ENCODE data around the gene EHMT1.

EHMT1 gene

DNA sequence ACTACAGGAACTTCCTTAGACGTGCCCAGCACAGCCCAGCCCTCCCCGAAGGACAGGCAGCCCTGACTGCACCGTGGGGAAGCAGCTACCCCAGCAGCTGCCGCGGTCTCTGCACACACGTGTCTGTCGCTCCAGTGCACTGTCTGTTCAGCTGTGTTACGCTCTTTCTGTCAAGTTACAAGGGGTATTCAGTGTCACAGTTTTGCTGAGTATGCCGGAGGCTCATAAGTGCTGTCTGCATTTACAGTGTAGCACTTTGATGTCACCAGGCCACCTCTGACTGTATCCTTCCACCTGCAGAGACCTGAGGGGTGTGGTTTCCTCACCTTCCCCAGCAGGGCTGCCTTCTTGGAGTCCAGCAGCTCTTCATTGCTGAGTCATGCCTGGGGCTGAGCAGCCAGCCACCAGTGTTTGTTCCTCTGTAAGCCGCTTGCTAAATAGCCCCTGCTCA lies 126.8 kb downstream of the EHMT1 start:
- Histone ChIP-seq H3K4me3 (ENCODE audit: insufficient read depth, low read depth, low read length, poor library complexity, severe bottlenecking) (no peak overlapping the region), H3K9me3 (ENCODE audit: control insufficient read depth, low read length) (no peaks in the 10 kb centered on the region), H3K4me1 (ENCODE audit: control insufficient read depth, insufficient read depth, low read length, poor library complexity, severe bottlenecking) (peaks cover 4% of the 10 kb centered on the region), H3K36me3 (ENCODE audit: control insufficient read depth, insufficient read depth, low read length) (peaks cover 34% of the 10 kb centered on the region), H3K27ac (ENCODE audit: insufficient read depth, low read length, poor library complexity, severe bottlenecking) (no peak overlapping the region), H3K27me3 (replicated peaks; ENCODE audit: control insufficient read depth, insufficient read depth, low read length, poor library complexity, severe bottlenecking) (no peaks in the 10 kb centered on the region)
- DNase-seq, result no peak

GRCh38 chr9:137748311-137748710 lies 129.5 kb downstream of the EHMT1 start:
- Histone ChIP-seq H3K27ac (ENCODE audit: insufficient read depth, low read length, poor library complexity, severe bottlenecking) (no peak overlapping the region), H3K4me3 (ENCODE audit: insufficient read depth, low read depth, low read length, poor library complexity, severe bottlenecking) (no peak overlapping the region), H3K36me3 (ENCODE audit: control insufficient read depth, insufficient read depth, low read length) (peaks cover 47% of the 10 kb centered on the region), H3K9me3 (ENCODE audit: control insufficient read depth, low read length) (no peaks in the 10 kb centered on the region), H3K27me3 (replicated peaks; ENCODE audit: control insufficient read depth, insufficient read depth, low read length, poor library complexity, severe bottlenecking) (no peaks in the 10 kb centered on the region), H3K4me1 (ENCODE audit: control insufficient read depth, insufficient read depth, low read length, poor library complexity, severe bottlenecking) (peaks cover 4% of the 10 kb centered on the region)
- DNase-seq, result no peak

DNA sequence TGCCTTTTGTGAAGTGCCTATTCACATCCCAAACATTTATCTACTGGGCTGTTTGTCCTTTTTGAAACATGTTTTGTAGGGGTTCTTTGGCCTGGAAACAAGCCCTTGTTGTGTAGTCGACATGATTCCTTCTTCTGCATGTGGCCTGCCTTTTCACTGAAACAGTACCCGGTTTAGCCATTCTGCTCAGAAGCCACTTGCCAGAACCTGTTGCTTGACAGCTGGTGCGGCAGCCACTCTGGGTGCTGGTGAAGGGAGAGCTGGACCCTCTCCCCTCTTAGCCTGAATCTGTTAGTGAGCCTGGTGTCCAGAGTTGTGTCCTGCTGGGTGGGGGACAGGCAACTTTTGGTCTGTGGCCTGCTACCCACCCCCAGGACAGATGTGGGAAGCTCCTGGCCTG lies 129.9 kb downstream of the EHMT1 start:
- peaks cover 45% of the 10 kb centered on the region for H3K36me3 ChIP-seq (ENCODE audit: control insufficient read depth, insufficient read depth, low read length)

GRCh38 chr9:137749511-137749910 lies 130.7 kb downstream of the EHMT1 start:
- Histone ChIP-seq H3K36me3 (ENCODE audit: control insufficient read depth, insufficient read depth, low read length) (peaks cover 47% of the 10 kb centered on the region), H3K27me3 (replicated peaks; ENCODE audit: control insufficient read depth, insufficient read depth, low read length, poor library complexity, severe bottlenecking) (no peaks in the 10 kb centered on the region), H3K27ac (ENCODE audit: insufficient read depth, low read length, poor library complexity, severe bottlenecking) (no peak overlapping the region), H3K4me3 (ENCODE audit: insufficient read depth, low read depth, low read length, poor library complexity, severe bottlenecking) (no peak overlapping the region), H3K4me1 (ENCODE audit: control insufficient read depth, insufficient read depth, low read length, poor library complexity, severe bottlenecking) (peaks cover 4% of the 10 kb centered on the region), H3K9me3 (ENCODE audit: control insufficient read depth, low read length) (no peaks in the 10 kb centered on the region)
- DNase-seq, result no peak

More for the DNA sequence above, 129.9 kb downstream of the EHMT1 start:
- no peak for DNase-seq
- no peaks in the 10 kb centered on the region for H3K9me3 ChIP-seq (ENCODE audit: control insufficient read depth, low read length)
- H3K27me3 ChIP-seq (replicated peaks; ENCODE audit: control insufficient read depth, insufficient read depth, low read length, poor library complexity, severe bottlenecking), result no peaks in the 10 kb centered on the region
- no peak overlapping the region for H3K27ac ChIP-seq (ENCODE audit: insufficient read depth, low read length, poor library complexity, severe bottlenecking)
- no peak overlapping the region for H3K4me3 ChIP-seq (ENCODE audit: insufficient read depth, low read depth, low read length, poor library complexity, severe bottlenecking)
- peaks cover 4% of the 10 kb centered on the region for H3K4me1 ChIP-seq (ENCODE audit: control insufficient read depth, insufficient read depth, low read length, poor library complexity, severe bottlenecking)

- no peak overlapping the region for H3K27ac ChIP-seq (ENCODE audit: insufficient read depth, low read length, poor library complexity, severe bottlenecking)
- H3K9me3 ChIP-seq (ENCODE audit: control insufficient read depth, low read length), result no peaks in the 10 kb centered on the region
- no peaks in the 10 kb centered on the region for H3K27me3 ChIP-seq (replicated peaks; ENCODE audit: control insufficient read depth, insufficient read depth, low read length, poor library complexity, severe bottlenecking)
- peaks cover 46% of the 10 kb centered on the region for H3K36me3 ChIP-seq (ENCODE audit: control insufficient read depth, insufficient read depth, low read length)
- peaks cover 4% of the 10 kb centered on the region for H3K4me1 ChIP-seq (ENCODE audit: control insufficient read depth, insufficient read depth, low read length, poor library complexity, severe bottlenecking)
- H3K4me3 ChIP-seq (ENCODE audit: insufficient read depth, low read depth, low read length, poor library complexity, severe bottlenecking), result no peak overlapping the region
- DNase-seq, result no peak
These were observed 131.2 kb downstream of the EHMT1 start for GRCh38 chr9:137750007-137750406.

GRCh38 chr9:137750566-137750965 lies 131.8 kb downstream of the EHMT1 start:
- no peak overlapping the region for H3K27ac ChIP-seq (ENCODE audit: insufficient read depth, low read length, poor library complexity, severe bottlenecking)
- peaks cover 51% of the 10 kb centered on the region for H3K36me3 ChIP-seq (ENCODE audit: control insufficient read depth, insufficient read depth, low read length)
- H3K9me3 ChIP-seq (ENCODE audit: control insufficient read depth, low read length), result peaks cover 5% of the 10 kb centered on the region
- DNase-seq, result no peak
- H3K4me3 ChIP-seq (ENCODE audit: insufficient read depth, low read depth, low read length, poor library complexity, severe bottlenecking), result no peak overlapping the region
- peaks cover 2% of the 10 kb centered on the region for H3K4me1 ChIP-seq (ENCODE audit: control insufficient read depth, insufficient read depth, low read length, poor library complexity, severe bottlenecking)
- no peaks in the 10 kb centered on the region for H3K27me3 ChIP-seq (replicated peaks; ENCODE audit: control insufficient read depth, insufficient read depth, low read length, poor library complexity, severe bottlenecking)

GRCh38 chr9:137751616-137752015 lies 132.8 kb downstream of the EHMT1 start:
- Histone ChIP-seq H3K4me1 (ENCODE audit: control insufficient read depth, insufficient read depth, low read length, poor library complexity, severe bottlenecking) (no peaks in the 10 kb centered on the region), H3K9me3 (ENCODE audit: control insufficient read depth, low read length) (peaks cover 5% of the 10 kb centered on the region), H3K4me3 (ENCODE audit: insufficient read depth, low read depth, low read length, poor library complexity, severe bottlenecking) (no peak overlapping the region), H3K27me3 (replicated peaks; ENCODE audit: control insufficient read depth, insufficient read depth, low read length, poor library complexity, severe bottlenecking) (no peaks in the 10 kb centered on the region), H3K36me3 (ENCODE audit: control insufficient read depth, insufficient read depth, low read length) (peaks cover 59% of the 10 kb centered on the region), H3K27ac (ENCODE audit: insufficient read depth, low read length, poor library complexity, severe bottlenecking) (no peak overlapping the region)
- no peak for DNase-seq

- DNase-seq, result no peak
- Histone ChIP-seq H3K9me3 (ENCODE audit: control insufficient read depth, low read length) (peaks cover 5% of the 10 kb centered on the region), H3K4me1 (ENCODE audit: control insufficient read depth, insufficient read depth, low read length, poor library complexity, severe bottlenecking) (peaks cover 6% of the 10 kb centered on the region), H3K36me3 (ENCODE audit: control insufficient read depth, insufficient read depth, low read length) (peaks cover 56% of the 10 kb centered on the region), H3K27ac (ENCODE audit: insufficient read depth, low read length, poor library complexity, severe bottlenecking) (no peak overlapping the region), H3K27me3 (replicated peaks; ENCODE audit: control insufficient read depth, insufficient read depth, low read length, poor library complexity, severe bottlenecking) (no peaks in the 10 kb centered on the region), H3K4me3 (ENCODE audit: insufficient read depth, low read depth, low read length, poor library complexity, severe bottlenecking) (no peak overlapping the region)
These were observed 133.6 kb downstream of the EHMT1 start for GRCh38 chr9:137752426-137752825.

- DNase-seq, result no peak
- Histone ChIP-seq H3K36me3 (ENCODE audit: control insufficient read depth, insufficient read depth, low read length) (peaks cover 56% of the 10 kb centered on the region), H3K4me3 (ENCODE audit: insufficient read depth, low read depth, low read length, poor library complexity, severe bottlenecking) (no peak overlapping the region), H3K9me3 (ENCODE audit: control insufficient read depth, low read length) (peaks cover 5% of the 10 kb centered on the region), H3K27ac (ENCODE audit: insufficient read depth, low read length, poor library complexity, severe bottlenecking) (no peak overlapping the region), H3K27me3 (replicated peaks; ENCODE audit: control insufficient read depth, insufficient read depth, low read length, poor library complexity, severe bottlenecking) (no peaks in the 10 kb centered on the region), H3K4me1 (ENCODE audit: control insufficient read depth, insufficient read depth, low read length, poor library complexity, severe bottlenecking) (peaks cover 10% of the 10 kb centered on the region)
These were observed 134.5 kb downstream of the EHMT1 start for GRCh38 chr9:137753192-137753765.

GRCh38 chr9:137755261-137755927 lies 136.6 kb downstream of the EHMT1 start:
- Histone ChIP-seq H3K36me3 (ENCODE audit: control insufficient read depth, insufficient read depth, low read length) (peaks cover 60% of the 10 kb centered on the region), H3K4me1 (ENCODE audit: control insufficient read depth, insufficient read depth, low read length, poor library complexity, severe bottlenecking) (peaks cover 10% of the 10 kb centered on the region), H3K4me3 (ENCODE audit: insufficient read depth, low read depth, low read length, poor library complexity, severe bottlenecking) (no peak overlapping the region), H3K27me3 (replicated peaks; ENCODE audit: control insufficient read depth, insufficient read depth, low read length, poor library complexity, severe bottlenecking) (no peaks in the 10 kb centered on the region), H3K27ac (ENCODE audit: insufficient read depth, low read length, poor library complexity, severe bottlenecking) (no peak overlapping the region), H3K9me3 (ENCODE audit: control insufficient read depth, low read length) (peaks cover 5% of the 10 kb centered on the region)
- DNase-seq, result no peak

Measured in effector memory CD4-positive, alpha-beta T cell (primary cell).